H1 (cell line): ENCODE measurements around the gene NRXN3. TPM values are rescaled to one million over a fixed set of nuclear protein-coding genes. Genes with fewer than 3 reads are reported as not detected.

Source experiments
- EZH2 ChIP-seq: fragments of 200-600 bp; sonication (generic); IDR thresholded peaks from 2 replicates; pipeline ENCODE4 v1.7.1; 2012; ENCODE audit warnings: low read depth, mild to moderate bottlenecking, moderate library complexity, low read length, inconsistent platforms; ENCODE audit not compliant: severe bottlenecking
- FOSL1 ChIP-seq: IDR thresholded peaks from 2 replicates; pipeline ENCODE4 v1.6.1; 2011; ENCODE audit warnings: mild to moderate bottlenecking, low read depth, low read length, moderate library complexity; ENCODE audit not compliant: insufficient read depth
- POLR2AphosphoS5 ChIP-seq: IDR thresholded peaks from 2 replicates; pipeline ENCODE4 v1.6.1; 2011; ENCODE audit warnings: low read depth, low read length
- RFX5 ChIP-seq: IDR thresholded peaks from 2 replicates; pipeline ENCODE4 v1.6.1; 2011; ENCODE audit warnings: low read depth, low read length, improper control_type of control experiment, borderline replicate concordance
- polyA plus RNA-seq, 7 experiments: library from polyadenylated mRNA; depleted of rRNA in 3 of 7; stranded (reverse) in 5 of 7; unstranded in 2 of 7; fragments of >200 nt in 5 of 7; fragments of 200-250 nt in 2 of 7; gene quantifications; 1 replicate in 5 of 7; 2 replicates in 1 of 7; 4 replicates in 1 of 7; pipeline versions ENCODE4 v1.2.1 to v1.2.3, GENCODE V29; 2011 to 2013; ENCODE audit warnings: missing spikeins in 2 of 7, mixed read lengths in 2 of 7
- total RNA-seq: library from RNA; stranded (reverse); fragmentation: NEBNext Ultra II Directional; extraction: Animal tissue kit (Norgen Biotek cat#: 25700); gene quantifications from 2 replicates; pipeline ENCODE4 v1.2.1, GENCODE V29; 2021
- TF ChIP-seq, protein P1 (sequence below): IDR thresholded peaks from 2 replicates; pipeline ENCODE4 v1.6.1; 2011; ENCODE audit warnings: low read length, improper control_type of control experiment
- TF ChIP-seq, protein P2 (sequence below): IDR thresholded peaks from 2 replicates; pipeline ENCODE4 v1.6.1; 2012; ENCODE audit warnings: low read length, inconsistent platforms

Gene NRXN3
- total and polyA plus RNA-seq, 2 of the 8 experiments (the other 6 are each of a cell fraction or from before 2014, with no cell fraction given): 2.6 to 4.1 TPM

DNA sequence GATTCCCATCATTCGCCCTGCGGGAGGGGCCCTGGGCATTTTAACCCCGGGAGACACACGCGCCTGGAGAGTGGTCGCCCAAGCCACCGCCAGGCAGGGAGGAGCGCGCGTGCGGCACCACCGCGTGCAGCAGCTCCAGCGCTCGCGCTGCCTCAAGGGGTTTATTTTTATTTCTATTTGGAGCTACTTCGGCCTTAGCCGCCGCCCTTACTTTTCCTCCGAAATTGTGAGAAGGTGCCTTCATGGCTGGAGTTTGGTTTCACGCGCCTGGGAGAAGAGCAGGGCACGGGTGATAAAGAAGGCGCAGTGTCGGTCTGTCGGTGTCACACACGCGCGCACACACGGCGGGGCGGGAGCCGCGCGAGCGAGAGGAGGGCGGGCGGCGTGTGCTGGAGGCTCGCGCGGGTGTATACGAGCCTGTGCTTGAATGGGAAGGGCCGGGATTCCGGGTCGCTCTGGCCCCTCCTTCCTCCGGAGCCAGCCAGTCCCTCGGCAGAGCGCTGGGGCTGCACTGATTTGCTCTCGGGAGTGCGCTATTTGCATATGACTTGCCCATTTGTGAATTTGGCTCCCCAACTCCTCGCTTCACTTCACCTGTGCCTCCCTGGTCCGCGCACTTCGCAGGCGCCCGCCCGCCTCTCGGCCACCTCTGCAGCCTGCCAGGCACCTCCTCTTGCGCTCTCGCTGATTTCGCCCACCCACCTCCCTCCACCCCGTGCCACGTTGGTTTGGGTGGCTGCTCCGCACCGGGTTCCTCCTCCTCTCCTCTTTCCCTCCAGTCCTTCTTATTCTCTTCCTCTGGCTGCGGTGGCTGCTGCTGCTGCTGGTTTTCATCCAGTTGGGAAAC lies 1108.8 kb downstream of the NRXN3 start (continued):
- TF ChIP-seq, protein P1, sequence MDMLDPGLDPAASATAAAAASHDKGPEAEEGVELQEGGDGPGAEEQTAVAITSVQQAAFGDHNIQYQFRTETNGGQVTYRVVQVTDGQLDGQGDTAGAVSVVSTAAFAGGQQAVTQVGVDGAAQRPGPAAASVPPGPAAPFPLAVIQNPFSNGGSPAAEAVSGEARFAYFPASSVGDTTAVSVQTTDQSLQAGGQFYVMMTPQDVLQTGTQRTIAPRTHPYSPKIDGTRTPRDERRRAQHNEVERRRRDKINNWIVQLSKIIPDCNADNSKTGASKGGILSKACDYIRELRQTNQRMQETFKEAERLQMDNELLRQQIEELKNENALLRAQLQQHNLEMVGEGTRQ: 0 out of 2 replicates have a peak, but pooled peaks have one; percentile 4
- TF ChIP-seq RFX5: no peak
- TF ChIP-seq EZH2: no peak
- TF ChIP-seq POLR2AphosphoS5: peak; percentile 87
- TF ChIP-seq, protein P2, sequence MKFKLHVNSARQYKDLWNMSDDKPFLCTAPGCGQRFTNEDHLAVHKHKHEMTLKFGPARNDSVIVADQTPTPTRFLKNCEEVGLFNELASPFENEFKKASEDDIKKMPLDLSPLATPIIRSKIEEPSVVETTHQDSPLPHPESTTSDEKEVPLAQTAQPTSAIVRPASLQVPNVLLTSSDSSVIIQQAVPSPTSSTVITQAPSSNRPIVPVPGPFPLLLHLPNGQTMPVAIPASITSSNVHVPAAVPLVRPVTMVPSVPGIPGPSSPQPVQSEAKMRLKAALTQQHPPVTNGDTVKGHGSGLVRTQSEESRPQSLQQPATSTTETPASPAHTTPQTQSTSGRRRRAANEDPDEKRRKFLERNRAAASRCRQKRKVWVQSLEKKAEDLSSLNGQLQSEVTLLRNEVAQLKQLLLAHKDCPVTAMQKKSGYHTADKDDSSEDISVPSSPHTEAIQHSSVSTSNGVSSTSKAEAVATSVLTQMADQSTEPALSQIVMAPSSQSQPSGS: no peak
- no peak for TF ChIP-seq FOSL1
- TF ChIP-seq, all 59 proteins: peak for 16
